ENCODE data around the gene UAP1L1. TPM values are rescaled to one million over a fixed set of nuclear protein-coding genes. Genes with fewer than 3 reads are reported as not detected.

Gene UAP1L1, protein sequence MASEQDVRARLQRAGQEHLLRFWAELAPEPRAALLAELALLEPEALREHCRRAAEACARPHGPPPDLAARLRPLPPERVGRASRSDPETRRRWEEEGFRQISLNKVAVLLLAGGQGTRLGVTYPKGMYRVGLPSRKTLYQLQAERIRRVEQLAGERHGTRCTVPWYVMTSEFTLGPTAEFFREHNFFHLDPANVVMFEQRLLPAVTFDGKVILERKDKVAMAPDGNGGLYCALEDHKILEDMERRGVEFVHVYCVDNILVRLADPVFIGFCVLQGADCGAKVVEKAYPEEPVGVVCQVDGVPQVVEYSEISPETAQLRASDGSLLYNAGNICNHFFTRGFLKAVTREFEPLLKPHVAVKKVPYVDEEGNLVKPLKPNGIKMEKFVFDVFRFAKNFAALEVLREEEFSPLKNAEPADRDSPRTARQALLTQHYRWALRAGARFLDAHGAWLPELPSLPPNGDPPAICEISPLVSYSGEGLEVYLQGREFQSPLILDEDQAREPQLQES
- total RNA-seq (2021) = 5.6 and 6.6 TPM in 2 replicates
- long read RNA-seq, partial matches to known transcripts = 3 of 6 reads
- long read RNA-seq, other reads (novel, unspliced or antisense) = 2 of 6 reads

DNA sequence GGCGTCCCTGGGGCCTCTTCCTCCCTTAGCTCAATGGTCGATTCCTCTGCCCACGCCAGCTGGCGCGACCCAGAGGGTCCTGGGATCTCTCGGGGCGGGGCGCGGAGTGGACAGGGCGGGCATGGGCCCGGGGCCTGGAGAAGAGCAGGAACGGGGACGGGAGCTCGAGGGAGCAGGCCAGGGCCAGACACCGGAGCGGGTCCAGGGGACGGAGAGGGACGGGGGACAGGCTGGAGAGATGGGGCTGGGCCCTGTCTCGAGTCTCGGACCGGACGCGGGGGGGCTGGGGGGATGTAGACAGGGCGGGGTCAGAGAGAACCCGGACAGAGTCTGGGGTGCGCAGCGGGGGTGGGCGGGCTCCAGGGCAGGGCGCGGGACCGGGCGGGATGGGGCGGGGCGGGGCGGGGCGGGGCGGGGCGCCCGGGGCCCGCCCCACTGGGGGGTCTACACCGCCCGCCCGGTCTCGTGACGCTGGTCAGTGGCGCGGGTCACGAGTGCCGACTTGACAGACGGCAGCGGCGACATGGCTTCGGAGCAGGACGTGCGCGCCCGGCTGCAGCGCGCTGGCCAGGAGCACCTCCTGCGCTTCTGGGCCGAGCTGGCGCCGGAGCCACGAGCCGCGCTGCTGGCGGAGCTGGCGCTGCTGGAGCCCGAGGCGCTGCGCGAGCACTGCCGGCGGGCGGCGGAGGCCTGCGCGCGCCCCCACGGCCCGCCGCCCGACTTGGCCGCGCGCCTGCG lies at the start of gene UAP1L1:
TSS of gene UAP1L1 (plus strand) at position 508 of the 738 bp plus-strand sequence. CDS start at position 524, 16 bp downstream.
- Histone ChIP-seq H3K27ac (ENCODE audit: insufficient read length, low read depth, low read length) (no peak within 1 kb of the TSS), H3K14ac (ENCODE audit: insufficient read depth, low read length) (no peak within 1 kb of the TSS), H3K9me3 (ENCODE audit: control insufficient read depth, low read depth, low read length) (no peaks in the 10 kb centered on the region), H3K79me1 (ENCODE audit: insufficient read depth, low read depth, low read length, poor library complexity, severe bottlenecking) (no peaks in the 10 kb centered on the region), H3T11ph (ENCODE audit: low read length) (no peak within 1 kb of the TSS), H3K9ac (ENCODE audit: extremely low read depth, insufficient read length, low read length) (no peak within 1 kb of the TSS), H3K4ac (ENCODE audit: low read depth, low read length) (no peak within 1 kb of the TSS), H2BK120ac (ENCODE audit: low read depth, low read length, poor library complexity, severe bottlenecking) (no peak within 1 kb of the TSS), H3K4me1 (ENCODE audit: insufficient read depth, low read length) (peaks cover 3% of the 10 kb centered on the region; the same call in 1 of the 2 replicates), H2BK5ac (ENCODE audit: insufficient read length, low read length) (no peak within 1 kb of the TSS), H3K18ac (ENCODE audit: insufficient read length, low read depth, low read length) (no peak within 1 kb of the TSS), H2AFZ (ENCODE audit: low read length) (no peak within 1 kb of the TSS), H3K27me3 (ENCODE audit: insufficient read depth, low read length) (peaks cover 7% of the 10 kb centered on the region; the same call in 1 of the 2 replicates), H2BK15ac (ENCODE audit: low read depth, low read length) (no peak within 1 kb of the TSS), H4K8ac (replicated peaks; ENCODE audit: insufficient read length, low read depth, low read length) (no peak within 1 kb of the TSS), H4K5ac (ENCODE audit: insufficient read length, low read depth, low read length) (no peak within 1 kb of the TSS), H4K20me1 (ENCODE audit: control insufficient read depth, insufficient read depth, insufficient read length) (peaks cover 3% of the 10 kb centered on the region), H2BK12ac (ENCODE audit: insufficient read length, low read depth, low read length) (no peak within 1 kb of the TSS), H3K79me2 (ENCODE audit: insufficient read depth, low read length) (no peaks in the 10 kb centered on the region), H3K4me2 (ENCODE audit: insufficient read depth, insufficient read length, low read length) (peak within 1 kb of the TSS; percentile 77), H3K23me2 (ENCODE audit: insufficient read length, low read depth, low read length, poor library complexity, severe bottlenecking) (peaks cover 17% of the 10 kb centered on the region), H4K91ac (ENCODE audit: insufficient read length, low read depth, low read length) (no peak within 1 kb of the TSS), H2AK5ac (ENCODE audit: insufficient read length, low read length) (no peak within 1 kb of the TSS), H3K56ac (ENCODE audit: insufficient read length, low read depth, low read length) (no peak within 1 kb of the TSS), H3K23ac (ENCODE audit: insufficient read length, low read depth, low read length) (no peak within 1 kb of the TSS), H2BK20ac (ENCODE audit: low read depth, low read length, poor library complexity, severe bottlenecking) (no peak within 1 kb of the TSS)
- DNase-seq = peak; percentile 72
- Mint-ChIP-seq H3K9me3 (no peaks in the 10 kb centered on the region; a peak in 1 of 5 replicates), H3K4me3 (peak within 1 kb of the TSS; percentile 60 to 76), H3K36me3 (ENCODE audit: insufficient read depth in 1 of 3, low read depth in 3 of 3) (no peaks in the 10 kb centered on the region; a peak in 1 of 7 replicates), H3K27me3 (ENCODE audit: low read depth) (peaks cover 48% of the 10 kb centered on the region), H3K4me1 (peaks cover 11 to 22% of the 10 kb centered on the region in 2 experiments), H3K27ac (no peak within 1 kb of the TSS)
- no CpG with 5 or more reads among the region's 87 CpGs for WGBS (ENCODE audit: extremely low coverage, insufficient read length, low lambda C conversion rate)
- TF ChIP-seq, protein P1, sequence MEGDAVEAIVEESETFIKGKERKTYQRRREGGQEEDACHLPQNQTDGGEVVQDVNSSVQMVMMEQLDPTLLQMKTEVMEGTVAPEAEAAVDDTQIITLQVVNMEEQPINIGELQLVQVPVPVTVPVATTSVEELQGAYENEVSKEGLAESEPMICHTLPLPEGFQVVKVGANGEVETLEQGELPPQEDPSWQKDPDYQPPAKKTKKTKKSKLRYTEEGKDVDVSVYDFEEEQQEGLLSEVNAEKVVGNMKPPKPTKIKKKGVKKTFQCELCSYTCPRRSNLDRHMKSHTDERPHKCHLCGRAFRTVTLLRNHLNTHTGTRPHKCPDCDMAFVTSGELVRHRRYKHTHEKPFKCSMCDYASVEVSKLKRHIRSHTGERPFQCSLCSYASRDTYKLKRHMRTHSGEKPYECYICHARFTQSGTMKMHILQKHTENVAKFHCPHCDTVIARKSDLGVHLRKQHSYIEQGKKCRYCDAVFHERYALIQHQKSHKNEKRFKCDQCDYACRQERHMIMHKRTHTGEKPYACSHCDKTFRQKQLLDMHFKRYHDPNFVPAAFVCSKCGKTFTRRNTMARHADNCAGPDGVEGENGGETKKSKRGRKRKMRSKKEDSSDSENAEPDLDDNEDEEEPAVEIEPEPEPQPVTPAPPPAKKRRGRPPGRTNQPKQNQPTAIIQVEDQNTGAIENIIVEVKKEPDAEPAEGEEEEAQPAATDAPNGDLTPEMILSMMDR (conservative IDR thresholded peaks at IDR 0.05) = no peak

Data from H9 (cell line).